Stimulated activated CD4-positive, alpha-beta T cell treated with anti-CD3 and anti-CD28 coated beads, Interleukin-15, amount 100 ng/mL, for 24 hours (primary cell): ENCODE data around the gene P2RX2.
A peak's percentile ranks its signal among the peaks of the same experiment; 100 is the strongest.
"Not testable (repeated sequence)": the region's sequence is repeated elsewhere in the genome, so short reads cannot be mapped to it uniquely, and the experiment has no call there.

Experiments
- DNase-seq: peaks from one replicate; pipeline ENCODE4 v3.0.0-alpha.2; 2020

P2RX2 gene

GRCh38 chr12:132584429-132584828, 34.1 kb upstream of the P2RX2 start:
- DNase-seq, result no peak

- DNase-seq, result no peak
These were observed 33.4 kb upstream of the P2RX2 start for GRCh38 chr12:132585177-132585576.

GRCh38 chr12:132586929-132587328, 31.6 kb upstream of the P2RX2 start:
- DNase-seq, result no peak

GRCh38 chr12:132587781-132588180, 30.8 kb upstream of the P2RX2 start:
- no peak for DNase-seq

GRCh38 chr12:132588319-132588718, 30.3 kb upstream of the P2RX2 start:
- DNase-seq, result no peak

- DNase-seq, result no peak
These were observed 29.5 kb upstream of the P2RX2 start for GRCh38 chr12:132588821-132589669.

- DNase-seq, result no peak
These were observed 27.3 kb upstream of the P2RX2 start for GRCh38 chr12:132591107-132591935.

GRCh38 chr12:132592282-132592970, 26.1 kb upstream of the P2RX2 start:
- no peak for DNase-seq

GRCh38 chr12:132593071-132593470, 25.5 kb upstream of the P2RX2 start:
- no peak for DNase-seq

GRCh38 chr12:132593521-132593920, 25.1 kb upstream of the P2RX2 start:
- no peak for DNase-seq

- DNase-seq, result peak; percentile 54
These were observed 24.6 kb upstream of the P2RX2 start for GRCh38 chr12:132593938-132594358.

GRCh38 chr12:132595183-132595582, 23.4 kb upstream of the P2RX2 start:
- no peak for DNase-seq

- DNase-seq, result no peak
These were observed 22.6 kb upstream of the P2RX2 start for GRCh38 chr12:132596016-132596415.

GRCh38 chr12:132597333-132598316, 21.0 kb upstream of the P2RX2 start:
- DNase-seq, result no peak

GRCh38 chr12:132599502-132599901, 19.1 kb upstream of the P2RX2 start:
- DNase-seq, result not testable (repeated sequence)

- peak; percentile 51 for DNase-seq
These were observed 18.2 kb upstream of the P2RX2 start for GRCh38 chr12:132600048-132601032.

GRCh38 chr12:132601171-132601883, 17.2 kb upstream of the P2RX2 start:
- no peak for DNase-seq

- DNase-seq, result no peak
These were observed 15.9 kb upstream of the P2RX2 start for GRCh38 chr12:132602572-132603239.
